HT1080 (cell line): ENCODE results near the gene CYCS. TPM values are rescaled to one million over a fixed set of nuclear protein-coding genes. Genes with fewer than 3 reads are reported as not detected.

Experiments
- total RNA-seq: library from RNA; depleted of rRNA; stranded (reverse); fragments of >200 nt; shearing (Covaris generic); gene quantifications from 2 replicates; pipeline ENCODE4 v1.2.3, GENCODE V29; 2014; rRNA removed

CYCS gene
- total RNA-seq, 1 experiment from 2014 or later, result 201 TPM

Other genes with a start within 250 kb of the CYCS start
- 20.9 and 30.7 TPM in 2 replicates for gene OSBPL3, start 145.1 kb downstream of the CYCS start, total RNA-seq
- not detected in 2 replicates for gene NPVF, start 103.2 kb upstream of the CYCS start, total RNA-seq